Femur (tissue), 1 donor: ENCODE measurements around the gene LHFPL6.
A peak's percentile ranks its signal among the peaks of the same experiment; 100 is the strongest.

Experiments
- DNase-seq: peaks from one replicate; pipeline ENCODE4 v3.0.0-alpha.2; 2017

LHFPL6 gene

DNA sequence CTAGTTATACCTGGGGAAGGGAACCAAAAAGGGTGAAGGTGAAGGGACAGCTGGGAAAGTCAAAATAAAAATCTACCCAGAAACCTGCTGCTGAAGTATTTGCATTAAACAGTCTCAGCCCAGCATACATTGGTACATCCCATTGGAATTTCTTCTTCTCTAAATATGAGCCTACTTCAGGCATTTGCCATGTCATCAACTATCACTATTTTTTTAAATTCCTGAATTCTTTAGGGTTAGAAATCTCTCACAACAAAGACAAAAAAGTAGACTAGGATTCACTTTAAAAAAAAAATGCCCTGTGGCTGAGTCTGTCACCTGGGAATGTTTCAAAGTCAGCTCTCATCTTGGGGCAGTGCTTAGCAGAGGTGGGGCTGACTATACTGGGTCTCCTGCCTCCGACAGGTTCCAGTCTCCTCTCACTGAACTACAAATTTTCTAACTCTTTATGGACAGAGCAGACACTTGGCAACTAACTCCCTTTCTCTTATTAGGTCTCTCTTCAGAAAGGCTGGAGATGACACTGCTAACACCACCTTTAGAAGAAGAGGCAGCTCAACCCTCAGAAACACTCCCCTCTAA, 141.2 kb downstream of the LHFPL6 start:
- DNase-seq, result no peak

DNA sequence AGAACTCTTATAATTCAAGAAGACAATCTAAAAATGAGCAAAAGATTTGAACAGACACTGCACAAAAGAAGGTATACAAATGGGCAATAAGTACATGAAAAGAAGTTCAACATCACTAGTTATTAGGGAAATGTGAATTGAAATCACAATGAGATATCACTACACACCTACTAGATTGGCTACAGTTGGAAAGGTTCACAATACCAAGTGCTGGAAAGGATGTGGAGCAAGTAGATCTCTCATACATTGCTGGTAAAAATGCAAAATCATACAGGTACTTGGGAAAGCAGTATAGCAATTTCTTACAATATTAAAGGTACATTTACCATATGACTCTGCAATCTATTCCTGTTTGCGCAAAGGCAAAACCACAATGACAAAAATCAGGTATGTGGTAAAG, 145.7 kb downstream of the LHFPL6 start:
- DNase-seq, result no peak

DNA sequence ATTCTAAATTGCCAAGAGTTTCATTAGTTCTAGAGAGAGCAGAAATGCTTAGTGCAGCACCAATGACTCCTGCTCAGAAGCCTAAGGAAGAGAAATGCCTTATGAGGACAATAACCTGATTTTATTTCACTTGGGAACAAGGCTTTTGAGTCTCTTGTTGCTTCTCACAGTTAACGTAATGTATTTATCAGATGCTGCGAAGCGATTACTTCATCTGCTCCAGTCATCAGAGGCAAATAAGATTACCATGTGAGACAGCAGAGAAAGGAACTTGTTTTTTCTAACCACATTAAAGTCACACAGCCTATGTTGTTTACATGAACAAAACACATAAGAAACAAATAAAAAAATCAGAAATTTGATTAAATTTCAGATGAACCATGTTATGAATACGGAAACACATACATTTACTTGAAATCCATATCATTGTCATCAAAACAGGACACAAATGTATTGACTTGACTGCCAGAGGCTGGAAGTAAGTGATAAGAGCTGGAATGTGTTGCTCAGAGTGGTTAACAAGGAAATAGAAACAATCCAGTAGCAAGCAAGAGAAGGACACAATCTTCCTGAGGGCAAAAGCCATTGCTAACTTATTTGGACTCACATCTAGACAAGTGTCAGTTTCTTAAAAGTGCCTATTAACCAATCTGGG, 147.3 kb downstream of the LHFPL6 start:
- no peak for DNase-seq

- DNase-seq, result no peak
Measured at GRCh38 chr13:39452834-39453233, 150.2 kb downstream of the LHFPL6 start.

DNA sequence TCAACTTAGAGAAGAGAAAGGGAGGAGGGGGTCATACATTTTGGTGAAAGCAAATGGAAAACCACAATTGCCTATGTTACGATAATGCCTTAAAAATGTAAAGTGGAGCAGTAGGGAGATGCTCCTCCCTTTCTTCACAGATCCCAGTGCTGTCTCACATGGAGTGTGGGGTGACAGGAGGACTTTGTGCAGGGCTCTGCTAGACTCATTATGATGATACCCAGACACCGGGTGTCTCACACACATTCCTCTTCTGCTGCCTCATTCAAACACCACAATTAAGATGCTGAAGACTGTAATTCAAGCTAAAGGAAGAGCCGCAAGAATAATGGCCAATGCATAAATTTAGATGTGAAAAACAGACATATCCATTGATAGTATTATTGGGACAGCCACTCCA, 150.6 kb downstream of the LHFPL6 start:
- DNase-seq, result peak; percentile 36

- DNase-seq, result peak; percentile 74
Measured at GRCh38 chr13:39451860-39452301, 151.1 kb downstream of the LHFPL6 start.

DNA sequence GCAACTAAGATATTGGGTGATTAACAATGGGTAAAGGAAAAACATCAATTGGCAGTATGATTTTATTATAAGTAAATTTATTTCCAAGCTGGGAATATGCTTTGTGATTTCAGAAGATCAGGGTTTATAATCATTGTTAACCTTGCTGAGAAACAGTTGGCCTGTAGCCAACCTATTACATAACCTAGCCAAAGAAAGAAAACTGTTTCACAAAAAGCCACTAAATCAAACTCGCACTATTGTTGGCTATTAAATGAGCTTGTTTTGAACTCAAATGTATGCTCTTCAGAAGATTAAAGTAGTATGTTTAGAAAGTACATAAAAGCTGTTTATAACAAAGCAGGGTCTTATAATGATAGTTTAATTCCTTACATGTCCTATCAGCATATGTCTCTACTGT, 151.7 kb downstream of the LHFPL6 start:
- DNase-seq, result no peak

- no peak for DNase-seq
Measured at GRCh38 chr13:39450176-39450575, 152.8 kb downstream of the LHFPL6 start.

- peak; percentile 80 for DNase-seq
Measured at GRCh38 chr13:39448834-39449233, 154.2 kb downstream of the LHFPL6 start.

GRCh38 chr13:39446865-39447264, 156.1 kb downstream of the LHFPL6 start:
- no peak for DNase-seq

GRCh38 chr13:39444866-39445265, 158.1 kb downstream of the LHFPL6 start:
- no peak for DNase-seq

DNA sequence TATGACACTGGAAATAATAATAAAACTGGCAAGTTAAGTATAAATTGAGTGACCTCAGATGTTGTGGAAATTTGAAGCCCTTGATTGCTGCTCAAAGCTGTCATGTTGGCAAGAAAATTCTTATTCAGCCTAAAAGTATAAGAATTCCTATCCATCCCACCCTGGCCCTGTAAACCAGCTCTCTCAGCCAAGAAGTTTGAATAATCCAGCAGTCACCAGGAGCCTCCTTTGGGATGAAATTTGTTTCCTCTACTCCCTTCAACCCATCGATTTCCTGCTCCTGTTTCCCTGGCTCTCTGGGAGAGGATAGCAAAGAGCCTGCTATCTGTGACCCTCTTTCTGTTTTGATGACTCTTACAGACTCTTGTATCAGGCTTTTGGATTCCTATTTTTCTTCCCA, 169.3 kb downstream of the LHFPL6 start:
- DNase-seq, result no peak

DNA sequence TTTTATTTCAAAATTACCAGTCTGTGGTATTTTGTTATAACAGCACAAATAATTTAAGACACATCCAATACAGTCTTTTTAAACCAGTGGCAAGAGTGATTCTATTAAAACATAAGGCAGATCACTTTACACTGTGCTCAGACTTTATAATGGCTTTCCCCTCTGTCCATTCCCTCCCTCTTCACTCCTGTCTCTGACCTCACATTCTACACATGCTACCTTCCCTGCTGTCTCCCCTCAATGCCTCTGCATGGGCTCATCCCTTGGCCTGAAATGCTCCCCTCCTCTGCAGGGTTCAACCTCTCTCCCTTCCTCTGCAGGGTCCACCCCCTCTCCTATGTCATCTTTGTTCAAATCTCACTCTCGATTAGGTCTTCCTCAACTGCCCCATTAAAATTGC, 170.8 kb downstream of the LHFPL6 start:
- DNase-seq, result no peak

DNA sequence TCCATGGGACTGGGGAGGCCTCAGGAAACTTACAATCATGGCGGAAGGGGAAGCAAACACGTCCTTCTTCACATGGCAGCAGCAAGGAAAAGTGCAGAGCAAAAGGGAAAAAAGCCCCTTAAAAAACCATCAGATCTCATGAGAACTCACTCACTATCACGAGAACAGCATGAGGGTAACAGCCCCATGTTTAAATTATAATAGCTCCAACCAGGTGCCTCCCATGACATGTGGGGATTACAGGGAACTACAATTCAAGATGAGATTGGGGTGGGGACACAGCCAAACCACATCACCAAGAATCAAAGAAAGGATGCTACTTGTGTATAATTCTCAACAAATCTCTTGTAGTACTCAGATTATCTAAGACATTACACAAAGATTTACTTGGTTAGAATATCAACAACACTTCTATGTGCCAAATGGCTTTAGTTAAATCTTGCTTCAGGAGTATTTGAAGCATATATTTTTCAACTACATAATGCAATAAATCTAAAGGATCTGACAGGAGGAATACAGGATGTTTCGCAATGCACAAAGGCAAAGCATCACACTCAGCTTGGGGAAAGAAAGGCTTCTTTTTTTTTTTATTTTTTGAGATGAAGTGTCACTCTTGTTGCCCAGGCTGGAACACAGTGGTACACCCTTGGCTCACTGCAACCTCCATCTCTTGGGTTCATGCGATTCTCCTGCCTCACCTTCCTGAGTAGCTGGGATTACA, 180.0 kb downstream of the LHFPL6 start:
- no peak for DNase-seq

DNA sequence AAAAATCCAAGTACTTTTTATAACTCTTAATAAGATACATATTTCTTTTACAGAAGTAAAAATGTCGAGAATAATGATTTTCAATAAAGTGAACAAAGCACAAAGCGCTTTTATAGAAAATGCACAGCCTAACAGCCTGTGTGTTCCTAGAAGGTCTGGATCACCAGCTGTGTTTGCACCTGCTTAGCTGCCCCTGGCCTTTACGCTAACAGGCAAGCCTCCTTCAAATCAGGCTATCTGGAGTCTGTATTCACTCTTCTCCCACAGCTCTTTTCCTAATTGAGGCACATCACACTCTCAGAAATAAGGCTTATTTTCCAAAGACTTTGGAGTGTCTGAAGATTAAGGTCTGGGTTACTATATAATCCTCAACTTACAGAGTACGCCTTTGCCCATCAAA, 183.1 kb downstream of the LHFPL6 start:
- DNase-seq, result no peak

GRCh38 chr13:39419068-39419467, 183.9 kb downstream of the LHFPL6 start:
- DNase-seq, result no peak

GRCh38 chr13:39418424-39418823, 184.6 kb downstream of the LHFPL6 start:
- no peak for DNase-seq

DNA sequence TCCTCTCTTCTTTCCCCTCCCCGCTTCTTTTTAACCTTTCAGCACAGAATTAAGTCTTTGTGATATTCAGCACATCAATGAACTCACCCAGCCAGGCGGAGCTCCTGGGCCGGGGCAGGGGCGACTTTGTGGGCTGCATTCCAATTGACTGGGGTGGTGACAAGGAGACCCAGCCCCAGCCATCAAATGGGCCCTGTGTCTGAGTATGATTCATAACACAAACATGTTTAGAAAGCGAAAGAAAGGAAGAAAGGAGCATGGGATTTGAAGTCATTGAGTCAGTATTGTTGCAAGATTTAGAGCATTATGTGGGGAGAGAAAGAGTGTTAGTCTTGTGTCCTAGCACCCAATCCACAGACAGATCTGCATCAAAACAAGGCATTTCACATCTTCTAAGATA, 185.3 kb downstream of the LHFPL6 start:
- DNase-seq, result no peak

GRCh38 chr13:39417131-39417530, 185.9 kb downstream of the LHFPL6 start:
- DNase-seq, result no peak

DNA sequence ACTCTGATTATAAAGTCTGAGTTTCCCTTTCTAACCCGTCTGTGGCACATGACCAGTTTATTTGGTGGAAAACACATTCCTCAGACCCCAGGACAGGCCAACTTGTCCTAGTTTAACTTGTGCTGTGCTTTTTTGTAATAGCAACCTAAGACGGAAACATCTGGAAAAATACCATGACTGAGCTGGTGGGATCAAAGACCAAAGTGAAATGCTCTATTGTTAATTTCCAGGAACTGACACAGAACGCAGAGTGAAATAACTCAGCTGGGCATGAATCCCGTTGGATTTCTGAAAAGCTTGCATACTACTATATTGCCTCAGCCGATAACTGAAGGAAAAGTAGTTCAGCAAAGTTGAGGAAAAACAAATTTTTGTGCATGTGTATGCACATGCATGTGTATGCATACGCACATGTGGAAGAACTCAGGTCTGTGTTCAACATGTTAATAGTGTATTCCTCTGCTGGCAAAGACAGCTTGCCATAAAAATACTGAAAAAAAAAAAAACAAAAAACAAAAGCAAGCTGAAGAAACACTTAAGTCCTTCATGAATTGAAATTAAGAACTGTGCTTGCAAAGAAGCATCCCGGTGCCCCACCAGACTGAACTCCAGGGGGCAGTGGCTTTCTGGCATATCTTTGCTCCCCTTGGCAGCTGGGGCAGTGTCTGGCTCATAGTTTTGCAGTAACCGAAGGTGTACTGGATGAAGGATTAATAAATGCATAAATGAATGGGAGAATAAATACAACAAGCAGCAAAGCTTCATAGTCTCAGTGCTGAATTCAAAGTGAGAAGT, 187.8 kb downstream of the LHFPL6 start:
- peak; percentile 64 for DNase-seq

DNA sequence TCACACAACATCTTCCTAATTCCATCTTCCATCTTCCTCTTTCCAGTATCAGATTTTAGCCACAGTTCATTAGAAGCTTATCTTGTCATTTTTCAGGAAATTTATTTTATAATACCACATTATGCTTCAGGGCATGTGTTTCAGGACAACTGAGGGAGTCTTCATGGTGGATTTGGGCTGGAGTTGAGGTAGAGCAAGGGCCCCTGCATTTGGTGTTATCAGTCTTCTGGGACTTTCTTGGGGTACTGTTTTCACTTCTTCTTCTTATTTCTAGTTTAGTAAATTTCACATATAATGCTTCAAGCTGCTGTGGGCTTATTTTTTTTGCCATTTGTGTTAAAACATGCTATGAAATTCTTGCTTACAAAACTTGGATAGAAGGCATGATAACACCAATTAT, 188.7 kb downstream of the LHFPL6 start:
- no peak for DNase-seq

- no peak for DNase-seq
Measured at GRCh38 chr13:39411511-39411910, 191.5 kb downstream of the LHFPL6 start.

- DNase-seq, result no peak
Measured at GRCh38 chr13:39410964-39411363, 192.0 kb downstream of the LHFPL6 start.
